Ascending aorta (tissue), 2 donors: ENCODE data around the gene PCDHB15. TPM values are rescaled to one million over a fixed set of nuclear protein-coding genes. Genes with fewer than 3 reads are reported as not detected.
"Not testable (repeated sequence)": the region's sequence is repeated elsewhere in the genome, so short reads cannot be mapped to it uniquely, and the experiment has no call there.

ENCODE experiments used
- DNase-seq, 2 donors: peaks; one replicate each; pipeline ENCODE4 v3.0.0-alpha.2; 2019; ENCODE audit warnings: low spot score in 2 of 2
- H3K27ac ChIP-seq, 2 donors: fragments of 200-600 bp; sonication (generic); one replicate each; pipeline ENCODE4 v1.5.1; 2016 to 2017; ENCODE audit warnings: mild to moderate bottlenecking in 1 of 2
- H3K27me3 ChIP-seq: fragments of 200-600 bp; sonication (generic); one replicate; pipeline ENCODE4 v1.5.1; 2017
- H3K36me3 ChIP-seq, 2 donors: fragments of 200-600 bp; sonication (generic); one replicate each; pipeline ENCODE4 v1.5.1; 2016
- H3K4me1 ChIP-seq, 2 donors: fragments of 200-600 bp; sonication (generic); one replicate each; pipeline ENCODE4 v1.5.1; 2016 to 2017; ENCODE audit warnings: mild to moderate bottlenecking in 1 of 2
- H3K4me3 ChIP-seq, 2 donors: fragments of 200-600 bp; sonication (generic); one replicate each; pipeline ENCODE4 v1.5.1; 2016 to 2017; ENCODE audit warnings: mild to moderate bottlenecking in 1 of 2
- H3K9me3 ChIP-seq, 2 donors: fragments of 200-600 bp; sonication (generic); one replicate each; pipeline ENCODE4 v1.5.1; 2016
- CTCF ChIP-seq, 3 experiments: fragments of 200-600 bp in 2 of 3; fragments of 450-650 bp in 1 of 3; sonication (generic) in 2 of 3; IDR thresholded peaks; one replicate each; pipeline ENCODE4 v1.5.1; 2016 to 2019; ENCODE audit warnings: antibody characterized with exemption in 3 of 3, mild to moderate bottlenecking in 1 of 3, moderate library complexity in 1 of 3
- intact Hi-C: fragments of 100-400 bp; cut with DNase I; formaldehyde crosslinking; loops from one replicate; pipeline ENCODE4 v1.15.1; 2023
- total RNA-seq: library from RNA; depleted of rRNA; stranded (reverse); fragments of >200 nt; gene quantifications from one replicate; pipeline ENCODE4 v1.1.0, GENCODE V29; 2016

PCDHB15 gene
- 2.9 TPM for total RNA-seq

GRCh38 chr5:141245250-141245717 is at the start of gene PCDHB15:
PCDHB15 (plus strand) TSS chr5:141245395; CDS start chr5:141245579, 184 bp downstream.
- H3K36me3 ChIP-seq = peaks cover 3 to 10% of the 10 kb centered on the region in 2 donors
- no peaks in the 10 kb centered on the region for H3K27me3 ChIP-seq
- peak in 1 of 3 experiments; percentile 18 for TF ChIP-seq CTCF (IDR thresholded peaks at IDR 0.05)
- H3K4me1 ChIP-seq = no peaks in the 10 kb centered on the region
- H3K27ac ChIP-seq = no peak within 1 kb of the TSS
- peaks cover 96 to 100% of the 10 kb centered on the region in 2 donors for H3K9me3 ChIP-seq
- DNase-seq = no peak
- intact Hi-C loops = no loop called here
- H3K4me3 ChIP-seq = peak within 1 kb of the TSS; percentile 17 to 43

- no peak overlapping the region for H3K4me3 ChIP-seq
- no peak for DNase-seq
- no peak for TF ChIP-seq CTCF (IDR thresholded peaks at IDR 0.05)
- intact Hi-C loops = no loop called here
- H3K36me3 ChIP-seq = no peaks in the 10 kb centered on the region
- H3K27me3 ChIP-seq = no peaks in the 10 kb centered on the region
- H3K4me1 ChIP-seq = no peaks in the 10 kb centered on the region
- H3K27ac ChIP-seq = no peak overlapping the region
- peaks cover 57 to 93% of the 10 kb centered on the region in 2 donors for H3K9me3 ChIP-seq
Measured at GRCh38 chr5:141196363-141196762, 48.8 kb upstream of the PCDHB15 start.

- no peak within 1 kb of the TSS for H3K27ac ChIP-seq
- no peaks in the 10 kb centered on the region for H3K27me3 ChIP-seq
- peaks cover 58 to 95% of the 10 kb centered on the region in 2 donors for H3K9me3 ChIP-seq
- no peaks in the 10 kb centered on the region for H3K4me1 ChIP-seq
- H3K36me3 ChIP-seq = no peaks in the 10 kb centered on the region
- no peak for TF ChIP-seq CTCF (IDR thresholded peaks at IDR 0.05)
- no peak for DNase-seq
- H3K4me3 ChIP-seq = peak within 1 kb of the TSS in 1 of 2 donors; percentile 38
- intact Hi-C loops = no loop called here
Measured at GRCh38 chr5:141199359-141200235, 45.6 kb upstream of the PCDHB15 start, which contains the start of gene PCDHB11. PCDHB11 (plus strand) TSS chr5:141199627; CDS start chr5:141199775, 148 bp downstream.

GRCh38 chr5:141201126-141201525 is 44.1 kb upstream of the PCDHB15 start:
- H3K27me3 ChIP-seq, H3K36me3 ChIP-seq, H3K4me3 ChIP-seq, intact Hi-C loops, H3K27ac ChIP-seq, DNase-seq, H3K4me1 ChIP-seq: not testable (repeated sequence)
- H3K9me3 ChIP-seq = peaks cover 62 to 95% of the 10 kb centered on the region in 2 donors

- H3K4me1 ChIP-seq, H3K27ac ChIP-seq, H3K4me3 ChIP-seq, H3K27me3 ChIP-seq, intact Hi-C loops, DNase-seq: not testable (repeated sequence)
- Histone ChIP-seq H3K9me3 (peaks cover 61 to 95% of the 10 kb centered on the region in 2 donors), H3K36me3 (peaks cover 0 to 12% of the 10 kb centered on the region in 2 donors)
Measured at GRCh38 chr5:141201646-141202045, 43.5 kb upstream of the PCDHB15 start.

GRCh38 chr5:141208478-141208877 is 36.7 kb upstream of the PCDHB15 start, which contains the start of gene PCDHB12:
PCDHB12 (plus strand) TSS chr5:141208719; CDS start chr5:141208908, 189 bp downstream.
- peaks cover 55 to 89% of the 10 kb centered on the region in 2 donors for H3K9me3 ChIP-seq

GRCh38 chr5:141210281-141210680 is 34.9 kb upstream of the PCDHB15 start:
- DNase-seq, H3K27ac ChIP-seq, H3K4me1 ChIP-seq, intact Hi-C loops, H3K4me3 ChIP-seq, H3K27me3 ChIP-seq: not testable (repeated sequence)
- peaks cover 0 to 20% of the 10 kb centered on the region in 2 donors for H3K36me3 ChIP-seq
- peaks cover 54 to 85% of the 10 kb centered on the region in 2 donors for H3K9me3 ChIP-seq

More at GRCh38 chr5:141208478-141208877, 36.7 kb upstream of the PCDHB15 start, which contains the start of gene PCDHB12:
- intact Hi-C loops = no loop called here
- DNase-seq = no peak
- Histone ChIP-seq H3K4me3 (peak within 1 kb of the TSS in 1 of 2 donors; percentile 8), H3K4me1 (no peaks in the 10 kb centered on the region), H3K27me3 (no peaks in the 10 kb centered on the region), H3K36me3 (peaks cover 0 to 21% of the 10 kb centered on the region in 2 donors), H3K27ac (no peak within 1 kb of the TSS)
- TF ChIP-seq CTCF (IDR thresholded peaks at IDR 0.05) = peak in 1 of 3 experiments; percentile 23

GRCh38 chr5:141210849-141211248 is 34.3 kb upstream of the PCDHB15 start:
- peaks cover 49 to 83% of the 10 kb centered on the region in 2 donors for H3K9me3 ChIP-seq
- DNase-seq, H3K27me3 ChIP-seq, H3K4me3 ChIP-seq, H3K4me1 ChIP-seq, H3K27ac ChIP-seq, intact Hi-C loops: not testable (repeated sequence)
- H3K36me3 ChIP-seq = peaks cover 0 to 14% of the 10 kb centered on the region in 2 donors
